ENCODE results near the gene OXSR1. TPM values are rescaled to one million over a fixed set of nuclear protein-coding genes. Genes with fewer than 3 reads are reported as not detected.

The OXSR1 gene
- total and polyA plus RNA-seq, 4 donors, result 4.3 to 24.7 (median 12.2) TPM

- Histone ChIP-seq H3K9ac (ENCODE audit: low read depth in 1 of 2, low read length in 2 of 2) (no peak overlapping the region), H3K4me3 (ENCODE audit: low read depth in 1 of 3, low read length in 3 of 3) (no peak overlapping the region), H3K27me3 (ENCODE audit: control insufficient read depth in 4 of 4, insufficient read depth in 4 of 4, low read length in 3 of 4) (no peaks in the 10 kb centered on the region), H3K9me3 (ENCODE audit: control insufficient read depth in 4 of 4, low read length in 3 of 4) (no peaks in the 10 kb centered on the region), H3K4me1 (ENCODE audit: control insufficient read depth in 4 of 4, insufficient read depth in 4 of 4, low read length in 3 of 4) (no peaks in the 10 kb centered on the region), H3K36me3 (ENCODE audit: control insufficient read depth in 4 of 4, insufficient read depth in 3 of 4, low read depth in 1 of 4, low read length in 3 of 4) (peaks cover 0 to 38% (median 30%) of the 10 kb centered on the region in 4 donors), H3K27ac (ENCODE audit: low read depth in 1 of 2, low read length in 2 of 2) (no peak overlapping the region)
- no peak for DNase-seq (ENCODE audit: low spot score)
- 97% methylated on average over 2 of the region's 2 CpGs for WGBS
- TF ChIP-seq YY1 (IDR thresholded peaks at IDR 0.05) (no peak), ATF3 (IDR thresholded peaks at IDR 0.05) (no peak), CTCF (IDR thresholded peaks at IDR 0.05; ENCODE audit: low read depth, low read length, missing input control) (no peak), SP1 (IDR thresholded peaks at IDR 0.05) (no peak), FOXA1 (IDR thresholded peaks at IDR 0.05) (no peak)
Measured at GRCh38 chr3:38226273-38226672, 60.9 kb downstream of the OXSR1 start.

GRCh38 chr3:38227989-38228388 lies 62.7 kb downstream of the OXSR1 start:
- no peak overlapping the region for H3K9ac ChIP-seq (ENCODE audit: low read depth in 1 of 2, low read length in 2 of 2)
- whole genome bisulfite sequencing, result 83% methylated on average over 2 of the region's 2 CpGs
- no peak for DNase-seq (ENCODE audit: low spot score)
- H3K27me3 ChIP-seq (ENCODE audit: control insufficient read depth in 4 of 4, insufficient read depth in 4 of 4, low read length in 3 of 4), result no peaks in the 10 kb centered on the region
- TF ChIP-seq GABPA (IDR thresholded peaks at IDR 0.05 in 1 of 2, conservative IDR thresholded peaks at IDR 0.05 in 1 of 2) (no peak), RAD21 (IDR thresholded peaks at IDR 0.05) (no peak), ATF3 (IDR thresholded peaks at IDR 0.05) (no peak)
- H3K4me1 ChIP-seq (ENCODE audit: control insufficient read depth in 4 of 4, insufficient read depth in 4 of 4, low read length in 3 of 4), result no peaks in the 10 kb centered on the region
- H3K4me3 ChIP-seq (ENCODE audit: low read depth in 1 of 3, low read length in 3 of 3), result no peak overlapping the region
- no peaks in the 10 kb centered on the region for H3K9me3 ChIP-seq (ENCODE audit: control insufficient read depth in 4 of 4, low read length in 3 of 4)
- peaks cover 0 to 33% (median 27%) of the 10 kb centered on the region in 4 donors for H3K36me3 ChIP-seq (ENCODE audit: control insufficient read depth in 4 of 4, insufficient read depth in 3 of 4, low read depth in 1 of 4, low read length in 3 of 4)
- H3K27ac ChIP-seq (ENCODE audit: low read depth in 1 of 2, low read length in 2 of 2), result no peak overlapping the region

- WGBS, result 85% methylated on average over 1 of the region's 1 CpG
- peaks cover 0 to 35% (median 23%) of the 10 kb centered on the region in 4 donors for H3K36me3 ChIP-seq (ENCODE audit: control insufficient read depth in 4 of 4, insufficient read depth in 3 of 4, low read depth in 1 of 4, low read length in 3 of 4)
- H3K9me3 ChIP-seq (ENCODE audit: control insufficient read depth in 4 of 4, low read length in 3 of 4), result no peaks in the 10 kb centered on the region
- no peak overlapping the region for H3K27ac ChIP-seq (ENCODE audit: low read depth in 1 of 2, low read length in 2 of 2)
- no peak for TF ChIP-seq ATF3 (IDR thresholded peaks at IDR 0.05)
- no peak overlapping the region for H3K4me3 ChIP-seq (ENCODE audit: low read depth in 1 of 3, low read length in 3 of 3)
- DNase-seq (ENCODE audit: low spot score), result no peak
- no peak overlapping the region for H3K9ac ChIP-seq (ENCODE audit: low read depth in 1 of 2, low read length in 2 of 2)
- H3K27me3 ChIP-seq (ENCODE audit: control insufficient read depth in 4 of 4, insufficient read depth in 4 of 4, low read length in 3 of 4), result no peaks in the 10 kb centered on the region
- H3K4me1 ChIP-seq (ENCODE audit: control insufficient read depth in 4 of 4, insufficient read depth in 4 of 4, low read length in 3 of 4), result no peaks in the 10 kb centered on the region
Measured at GRCh38 chr3:38229036-38229435, 63.7 kb downstream of the OXSR1 start.

- H3K27ac ChIP-seq (ENCODE audit: low read depth in 1 of 2, low read length in 2 of 2), result no peak overlapping the region
- H3K36me3 ChIP-seq (ENCODE audit: control insufficient read depth in 4 of 4, insufficient read depth in 3 of 4, low read depth in 1 of 4, low read length in 3 of 4), result peaks cover 0 to 26% (median 24%) of the 10 kb centered on the region in 4 donors
- TF ChIP-seq GABPA (IDR thresholded peaks at IDR 0.05 in 1 of 2, conservative IDR thresholded peaks at IDR 0.05 in 1 of 2) (no peak), RAD21 (IDR thresholded peaks at IDR 0.05) (no peak), RXRA (IDR thresholded peaks at IDR 0.05) (no peak), HNF4A (conservative IDR thresholded peaks at IDR 0.05) (no peak), ATF3 (IDR thresholded peaks at IDR 0.05) (no peak), MAX (IDR thresholded peaks at IDR 0.05) (no peak), CTCF (IDR thresholded peaks at IDR 0.05; ENCODE audit: low read depth, low read length, missing input control) (no peak), TAF1 (conservative IDR thresholded peaks at IDR 0.05) (no peak), FOXA2 (IDR thresholded peaks at IDR 0.05) (no peak), EGR1 (IDR thresholded peaks at IDR 0.05; ENCODE audit: low read depth in 2 of 2) (no peak), FOXA1 (IDR thresholded peaks at IDR 0.05) (no peak), SP1 (IDR thresholded peaks at IDR 0.05) (no peak), YY1 (IDR thresholded peaks at IDR 0.05) (no peak), ZBTB33 (IDR thresholded peaks at IDR 0.05) (no peak)
- no peaks in the 10 kb centered on the region for H3K27me3 ChIP-seq (ENCODE audit: control insufficient read depth in 4 of 4, insufficient read depth in 4 of 4, low read length in 3 of 4)
- no peaks in the 10 kb centered on the region for H3K4me1 ChIP-seq (ENCODE audit: control insufficient read depth in 4 of 4, insufficient read depth in 4 of 4, low read length in 3 of 4)
- WGBS, result 89% methylated on average over 2 of the region's 2 CpGs
- DNase-seq (ENCODE audit: low spot score), result no peak
- H3K9ac ChIP-seq (ENCODE audit: low read depth in 1 of 2, low read length in 2 of 2), result no peak overlapping the region
- no peak overlapping the region for H3K4me3 ChIP-seq (ENCODE audit: low read depth in 1 of 3, low read length in 3 of 3)
- peaks cover 0 to 2% (median 0%) of the 10 kb centered on the region in 4 donors for H3K9me3 ChIP-seq (ENCODE audit: control insufficient read depth in 4 of 4, low read length in 3 of 4)
Measured at GRCh38 chr3:38232701-38233100, 67.4 kb downstream of the OXSR1 start.

Data from liver (tissue), 9 donors.